ENCODE measurements around the gene MPO.

Gene MPO

DNA sequence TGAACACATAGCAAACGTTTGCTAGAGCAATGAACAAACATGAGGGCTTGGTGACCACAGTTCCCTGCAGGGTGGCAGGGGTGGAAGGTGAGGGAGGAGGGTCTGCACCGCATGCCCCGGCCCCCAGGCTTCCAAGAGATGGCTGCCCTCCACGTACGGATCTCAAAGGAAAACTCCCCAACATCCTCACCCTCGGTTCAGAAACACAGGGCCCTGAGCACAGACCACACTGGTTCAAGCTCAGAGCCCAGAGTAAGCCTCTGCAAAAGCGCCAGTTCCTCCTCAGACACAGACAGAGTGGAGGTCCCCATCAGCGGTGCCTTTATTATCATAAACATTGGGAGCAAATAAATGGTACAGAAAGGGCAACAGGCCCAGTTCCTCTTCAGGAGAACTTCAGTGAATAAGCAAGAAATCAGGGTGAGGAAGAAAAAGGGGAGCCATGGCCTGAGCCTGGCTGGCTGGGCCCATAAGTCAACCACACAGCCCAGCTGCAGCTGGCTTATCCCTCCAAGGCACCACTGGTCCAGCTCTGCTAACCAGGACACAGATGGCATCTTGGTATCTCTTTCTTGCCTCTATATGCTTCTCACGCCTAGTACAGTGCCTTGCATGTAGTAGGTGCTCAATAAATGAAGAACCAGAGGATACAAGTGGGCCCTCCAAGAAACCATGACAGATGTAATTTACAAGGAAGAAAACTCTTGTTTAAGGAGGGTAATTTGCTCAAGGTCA is 11.0 kb downstream of the MPO start:
- Histone ChIP-seq H3K36me3 (ENCODE audit: control insufficient read depth, insufficient read depth, low read length) (no peaks in the 10 kb centered on the region), H3K27me3 (replicated peaks; ENCODE audit: control insufficient read depth, insufficient read depth, low read length) (peaks cover 2% of the 10 kb centered on the region; the same call in 1 of the 2 replicates), H3K4me3 (replicated peaks; ENCODE audit: low read depth, low read length) (no peak overlapping the region)
- no peak for DNase-seq (ENCODE audit: extremely low read depth, insufficient read length)
- no peak for TF ChIP-seq CTCF (IDR thresholded peaks at IDR 0.05; ENCODE audit: insufficient read depth, low read length, poor library complexity, severe bottlenecking)

DNA sequence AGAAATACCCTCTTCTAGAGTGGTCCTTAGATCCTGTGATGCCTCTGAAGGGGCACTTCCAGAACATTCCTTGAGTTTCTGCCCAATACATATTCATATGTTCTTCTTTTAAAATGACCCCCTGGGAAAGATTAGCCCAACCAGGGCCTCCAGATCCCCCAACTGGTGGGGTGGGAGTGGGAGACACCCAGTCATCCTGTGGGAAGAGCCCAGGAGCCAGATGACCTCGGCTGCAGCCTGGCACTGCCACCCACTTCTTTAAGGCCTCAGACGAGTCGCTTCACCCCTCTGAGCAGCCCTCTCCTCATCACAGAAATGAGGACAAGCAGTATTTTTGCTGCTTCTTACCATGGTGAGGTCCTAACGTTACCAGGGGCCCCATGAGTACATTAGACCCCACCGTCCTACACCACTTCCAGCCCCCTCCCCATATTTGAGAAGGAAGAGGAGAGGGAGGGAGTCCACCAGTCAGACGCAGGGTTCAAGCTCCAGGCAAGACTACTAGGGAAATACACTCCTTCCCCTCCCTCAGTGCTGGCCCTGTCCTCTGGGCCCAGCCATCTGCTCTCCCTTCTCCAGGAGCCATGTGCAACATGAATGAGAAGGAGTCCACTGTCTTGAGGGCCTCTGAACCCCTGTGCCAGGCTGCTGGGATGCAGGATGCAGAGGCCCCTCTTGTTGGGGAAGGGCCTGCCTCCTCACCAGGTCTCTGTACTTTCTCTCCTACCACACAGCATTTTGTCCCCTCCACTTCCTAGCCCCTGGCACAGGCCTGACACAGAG is 11.8 kb downstream of the MPO start:
- no peak for DNase-seq (ENCODE audit: extremely low read depth, insufficient read length)
- Histone ChIP-seq H3K27me3 (replicated peaks; ENCODE audit: control insufficient read depth, insufficient read depth, low read length) (peaks cover 2% of the 10 kb centered on the region; the same call in 1 of the 2 replicates), H3K4me3 (replicated peaks; ENCODE audit: low read depth, low read length) (no peak overlapping the region), H3K36me3 (ENCODE audit: control insufficient read depth, insufficient read depth, low read length) (no peaks in the 10 kb centered on the region)
- no peak for TF ChIP-seq CTCF (IDR thresholded peaks at IDR 0.05; ENCODE audit: insufficient read depth, low read length, poor library complexity, severe bottlenecking)

DNA sequence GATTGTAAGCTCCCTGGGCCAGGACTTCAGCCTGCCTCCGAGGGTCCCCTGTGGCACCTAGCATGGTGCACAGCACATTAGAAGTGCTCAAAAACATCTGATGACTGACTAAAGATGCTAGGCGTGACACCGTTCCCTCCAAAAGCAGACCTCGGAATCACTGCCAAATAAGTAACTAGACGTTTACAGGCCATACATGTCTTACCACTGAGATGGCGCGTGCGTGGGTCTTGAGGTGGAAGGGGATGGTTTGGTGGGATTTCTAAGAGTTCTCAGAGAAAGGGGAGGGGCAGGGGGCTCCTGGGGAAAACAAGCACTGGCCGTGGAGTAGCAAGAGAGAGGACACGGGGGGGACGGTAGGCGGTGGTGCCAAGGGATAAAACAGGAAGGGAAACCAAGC is 12.4 kb downstream of the MPO start:
- peaks cover 2% of the 10 kb centered on the region; the same call in 1 of the 2 replicates for H3K27me3 ChIP-seq (replicated peaks; ENCODE audit: control insufficient read depth, insufficient read depth, low read length)
- H3K36me3 ChIP-seq (ENCODE audit: control insufficient read depth, insufficient read depth, low read length): no peaks in the 10 kb centered on the region
- DNase-seq (ENCODE audit: extremely low read depth, insufficient read length): no peak
- no peak overlapping the region for H3K4me3 ChIP-seq (replicated peaks; ENCODE audit: low read depth, low read length)
- no peak for TF ChIP-seq CTCF (IDR thresholded peaks at IDR 0.05; ENCODE audit: insufficient read depth, low read length, poor library complexity, severe bottlenecking)

DNA sequence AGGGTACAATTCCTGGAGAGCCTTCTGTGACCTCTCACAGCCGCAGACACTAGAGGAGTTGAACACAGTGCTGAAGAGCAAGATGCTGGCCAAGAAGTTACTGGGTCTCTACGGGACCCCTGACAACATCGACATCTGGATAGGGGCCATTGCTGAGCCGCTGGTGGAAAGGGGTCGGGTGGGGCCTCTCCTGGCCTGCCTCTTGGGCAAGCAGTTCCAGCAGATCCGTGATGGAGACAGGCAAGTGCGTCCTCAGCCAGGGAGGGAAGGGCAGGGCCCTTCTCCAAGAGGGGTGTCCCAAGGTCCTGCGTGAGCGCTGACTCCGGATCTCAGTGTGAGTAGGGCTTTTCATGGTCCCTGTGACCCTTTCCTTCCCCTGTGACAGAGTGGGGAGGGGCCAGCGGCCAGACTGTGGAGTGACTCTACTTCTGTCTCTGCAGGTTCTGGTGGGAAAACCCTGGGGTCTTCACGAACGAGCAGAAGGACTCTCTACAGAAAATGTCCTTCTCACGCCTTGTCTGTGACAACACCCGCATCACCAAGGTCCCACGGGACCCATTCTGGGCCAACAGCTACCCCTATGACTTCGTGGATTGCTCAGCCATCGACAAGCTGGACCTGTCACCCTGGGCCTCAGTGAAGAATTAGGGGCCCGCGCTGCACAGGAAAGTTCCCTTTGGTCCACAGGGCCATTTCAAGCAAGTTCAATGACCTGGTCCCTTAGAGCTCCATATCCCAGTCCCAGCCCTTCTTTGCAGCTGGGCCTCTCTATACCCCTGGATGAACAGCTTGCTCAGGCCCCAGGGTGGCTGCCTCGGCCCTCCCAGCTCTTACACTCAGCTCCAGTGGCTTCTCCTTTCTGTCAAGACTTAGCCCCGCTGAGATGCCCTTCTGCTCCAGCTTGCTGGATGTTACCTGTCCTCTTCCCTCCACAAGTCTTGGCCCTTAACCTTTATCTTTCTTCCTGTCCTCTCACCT is 13.1 kb downstream of the MPO start:
- no peak for TF ChIP-seq CTCF (IDR thresholded peaks at IDR 0.05; ENCODE audit: insufficient read depth, low read length, poor library complexity, severe bottlenecking)
- Histone ChIP-seq H3K36me3 (ENCODE audit: control insufficient read depth, insufficient read depth, low read length) (no peaks in the 10 kb centered on the region), H3K27me3 (replicated peaks; ENCODE audit: control insufficient read depth, insufficient read depth, low read length) (peaks cover 2% of the 10 kb centered on the region; the same call in 1 of the 2 replicates), H3K4me3 (replicated peaks; ENCODE audit: low read depth, low read length) (no peak overlapping the region)
- no peak for DNase-seq (ENCODE audit: extremely low read depth, insufficient read length)
